ENCODE results near the gene SP2. TPM values are rescaled to one million over a fixed set of nuclear protein-coding genes. Genes with fewer than 3 reads are reported as not detected.

The SP2 gene
- total RNA-seq, 1 experiment from 2014 or later, result 22.2 TPM

DNA sequence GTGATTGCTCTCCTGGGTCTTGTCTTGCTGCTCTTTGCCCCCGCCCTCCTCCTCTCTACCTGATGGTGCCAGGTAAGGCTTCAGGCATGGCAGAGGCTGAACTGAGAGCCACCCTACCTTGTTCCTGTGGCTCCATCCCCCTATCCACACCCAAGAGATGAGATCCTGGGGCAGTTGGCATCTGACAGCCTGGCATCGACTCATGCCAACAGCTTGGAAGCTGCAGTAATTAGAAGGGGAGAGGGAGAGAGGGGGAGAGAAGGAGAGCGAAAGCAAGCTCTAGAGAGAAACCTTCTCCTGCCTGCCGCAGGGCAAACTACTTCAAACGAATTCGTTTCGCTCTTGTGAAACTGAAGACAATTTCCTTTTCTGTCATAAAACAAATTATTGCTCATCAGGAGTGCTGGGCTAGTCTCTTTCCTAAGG, 31.2 kb upstream of the SP2 start (continued):
- TF ChIP-seq TCF7L2 (IDR thresholded peaks at IDR 0.05; ENCODE audit: borderline replicate concordance, extremely low read depth, insufficient read depth, insufficient read length) (no peak), EZH2 (IDR thresholded peaks at IDR 0.05) (no peak), JUND (IDR thresholded peaks at IDR 0.05) (no peak)

DNA sequence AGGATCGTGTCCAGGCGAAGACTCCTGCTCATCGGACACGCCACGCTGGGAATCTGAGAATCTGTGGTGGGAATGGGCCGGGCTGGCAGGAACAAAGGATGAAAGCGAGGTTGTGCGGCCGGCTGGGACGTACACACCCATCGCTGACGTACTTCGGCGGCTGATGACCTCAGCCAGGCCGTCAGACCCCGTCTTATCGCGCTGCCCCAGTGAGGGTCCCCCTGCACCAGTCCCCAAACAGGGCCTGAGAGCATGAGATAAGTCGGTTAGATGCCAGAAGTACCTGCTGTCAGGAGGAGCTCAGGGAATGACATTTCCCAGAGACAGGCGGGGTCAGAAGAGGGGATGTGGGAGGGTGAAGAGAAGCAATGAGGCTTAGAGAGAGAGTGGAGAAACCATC, 29.1 kb upstream of the SP2 start:
- no peak overlapping the region for H3K9ac ChIP-seq (ENCODE audit: low read length)
- H3K4me3 ChIP-seq (replicated peaks in 1 of 2; ENCODE audit: low read depth in 1 of 2, low read length in 2 of 2), result no peak overlapping the region
- H3K27me3 ChIP-seq (ENCODE audit: insufficient read depth, low read length), result peaks cover 7% of the 10 kb centered on the region; the same call in 1 of the 2 replicates
- peaks cover 17 to 36% of the 10 kb centered on the region in 2 experiments for H3K4me1 ChIP-seq (ENCODE audit: control insufficient read depth in 1 of 2, insufficient read depth in 2 of 2, low read length in 2 of 2)
- no peaks in the 10 kb centered on the region for H3K9me3 ChIP-seq (ENCODE audit: control insufficient read depth in 1 of 2, insufficient read depth in 1 of 2, low read depth in 1 of 2, low read length in 2 of 2)
- H4K20me1 ChIP-seq (ENCODE audit: insufficient read depth), result no peaks in the 10 kb centered on the region
- ChIA-PET CTCF (no interaction called here), POLR2A (no interaction called here), RAD21 (ENCODE audit: low non-redundant PET in 1 of 2, low total read pairs in 2 of 2, uncharacterized antibody in 2 of 2, unreplicated experiment in 2 of 2) (no interaction called here)
- no peaks in the 10 kb centered on the region for H3K9me2 ChIP-seq (ENCODE audit: insufficient read depth)
- ATAC-seq (no peak), DNase-seq (ENCODE audit: low read depth, low spot score) (no peak)
- no TSS peak for BruUV-seq (replicated peaks)
- intact Hi-C loops (cut with micrococcal nuclease), result no loop called here
- H2AFZ ChIP-seq (ENCODE audit: low read depth, low read length, poor library complexity, severe bottlenecking), result no peak overlapping the region
- H3K27ac ChIP-seq (ENCODE audit: low read depth, low read length), result no peak overlapping the region
- H3K4me2 ChIP-seq (ENCODE audit: low read length), result no peak overlapping the region
- TF ChIP-seq RAD21 (IDR thresholded peaks at IDR 0.05; ENCODE audit: low read depth) (no peak), SRF (IDR thresholded peaks at IDR 0.05; ENCODE audit: low read depth) (no peak), POLR2A (IDR thresholded peaks at IDR 0.05; ENCODE audit: borderline replicate concordance, extremely low read depth, insufficient read depth, insufficient read length) (no peak), POLR2AphosphoS5 (IDR thresholded peaks at IDR 0.05; ENCODE audit: low read depth, low read length) (no peak), SP1 (IDR thresholded peaks at IDR 0.05; ENCODE audit: low read depth) (no peak)
- H3K36me3 ChIP-seq (ENCODE audit: control insufficient read depth in 1 of 2, insufficient read depth in 2 of 2, low read length in 2 of 2), result no peaks in the 10 kb centered on the region
- no peaks in the 10 kb centered on the region for H3K79me2 ChIP-seq (ENCODE audit: insufficient read depth, low read length)

DNA sequence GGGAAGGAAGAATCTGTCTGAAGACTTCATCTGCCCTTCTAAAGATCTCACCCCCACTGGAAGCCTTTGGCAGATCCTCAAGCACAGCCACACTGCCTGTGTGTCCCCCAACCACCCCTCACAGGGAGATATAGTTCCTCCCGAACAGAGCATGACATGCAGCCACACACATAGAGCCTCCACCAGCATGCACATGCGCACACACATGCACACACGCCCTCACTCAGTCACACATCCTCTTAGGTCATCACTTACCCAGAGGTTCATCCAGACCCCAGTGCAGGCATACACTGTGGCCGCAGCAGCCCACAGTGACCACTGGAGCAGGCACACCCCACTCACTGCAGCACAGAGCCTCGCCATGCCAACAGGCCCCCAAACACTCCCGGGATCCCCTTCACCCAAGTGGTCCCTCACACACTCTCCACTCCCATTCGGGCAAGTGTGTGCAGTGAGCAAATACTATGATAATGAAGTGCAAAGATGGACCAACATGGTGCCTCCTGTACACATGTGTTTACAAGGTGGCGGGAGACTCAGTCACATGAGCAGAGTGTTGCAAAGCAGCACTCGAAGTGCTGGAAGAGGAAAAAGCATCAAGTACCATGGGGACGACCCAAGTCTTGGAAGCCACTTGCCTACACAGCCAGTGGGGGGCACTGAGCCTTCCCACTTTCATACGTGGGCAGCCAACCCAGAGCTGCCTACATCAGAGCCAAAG, 28.1 kb upstream of the SP2 start:
- ATAC-seq (0 out of 2 replicates have a peak, but pooled peaks have one; percentile 20), DNase-seq (ENCODE audit: low read depth, low spot score) (no peak)
- peaks cover 7% of the 10 kb centered on the region; the same call in 1 of the 2 replicates for H3K27me3 ChIP-seq (ENCODE audit: insufficient read depth, low read length)
- no peaks in the 10 kb centered on the region for H4K20me1 ChIP-seq (ENCODE audit: insufficient read depth)
- ChIA-PET CTCF (no interaction called here), RAD21 (ENCODE audit: low non-redundant PET in 1 of 2, low total read pairs in 2 of 2, uncharacterized antibody in 2 of 2, unreplicated experiment in 2 of 2) (no interaction called here), POLR2A (interaction anchor here (1.5 kb wide), 1 partner anchor 28 kb away, joined by 4 read pairs; the partner anchor contains the start of gene SP2)
- no peak overlapping the region for H2AFZ ChIP-seq (ENCODE audit: low read depth, low read length, poor library complexity, severe bottlenecking)
- intact Hi-C loops (cut with micrococcal nuclease), result no loop called here
- H3K4me1 ChIP-seq (ENCODE audit: control insufficient read depth in 1 of 2, insufficient read depth in 2 of 2, low read length in 2 of 2), result peaks cover 11 to 26% of the 10 kb centered on the region in 2 experiments
- H3K4me2 ChIP-seq (ENCODE audit: low read length), result no peak overlapping the region
- no peaks in the 10 kb centered on the region for H3K9me3 ChIP-seq (ENCODE audit: control insufficient read depth in 1 of 2, insufficient read depth in 1 of 2, low read depth in 1 of 2, low read length in 2 of 2)
- H3K27ac ChIP-seq (ENCODE audit: low read depth, low read length), result no peak overlapping the region
- no TSS peak for BruUV-seq (replicated peaks)
- H3K79me2 ChIP-seq (ENCODE audit: insufficient read depth, low read length), result no peaks in the 10 kb centered on the region
- H3K9me2 ChIP-seq (ENCODE audit: insufficient read depth), result no peaks in the 10 kb centered on the region
- H3K36me3 ChIP-seq (ENCODE audit: control insufficient read depth in 1 of 2, insufficient read depth in 2 of 2, low read length in 2 of 2), result no peaks in the 10 kb centered on the region
- H3K9ac ChIP-seq (ENCODE audit: low read length), result no peak overlapping the region
- no peak overlapping the region for H3K4me3 ChIP-seq (replicated peaks in 1 of 2; ENCODE audit: low read depth in 1 of 2, low read length in 2 of 2)
- TF ChIP-seq RAD21 (IDR thresholded peaks at IDR 0.05; ENCODE audit: low read depth), result no peak
- no peak for TF ChIP-seq ZNF274 (IDR thresholded peaks at IDR 0.05; ENCODE audit: low read depth, low read length)
- TF ChIP-seq, protein P1, sequence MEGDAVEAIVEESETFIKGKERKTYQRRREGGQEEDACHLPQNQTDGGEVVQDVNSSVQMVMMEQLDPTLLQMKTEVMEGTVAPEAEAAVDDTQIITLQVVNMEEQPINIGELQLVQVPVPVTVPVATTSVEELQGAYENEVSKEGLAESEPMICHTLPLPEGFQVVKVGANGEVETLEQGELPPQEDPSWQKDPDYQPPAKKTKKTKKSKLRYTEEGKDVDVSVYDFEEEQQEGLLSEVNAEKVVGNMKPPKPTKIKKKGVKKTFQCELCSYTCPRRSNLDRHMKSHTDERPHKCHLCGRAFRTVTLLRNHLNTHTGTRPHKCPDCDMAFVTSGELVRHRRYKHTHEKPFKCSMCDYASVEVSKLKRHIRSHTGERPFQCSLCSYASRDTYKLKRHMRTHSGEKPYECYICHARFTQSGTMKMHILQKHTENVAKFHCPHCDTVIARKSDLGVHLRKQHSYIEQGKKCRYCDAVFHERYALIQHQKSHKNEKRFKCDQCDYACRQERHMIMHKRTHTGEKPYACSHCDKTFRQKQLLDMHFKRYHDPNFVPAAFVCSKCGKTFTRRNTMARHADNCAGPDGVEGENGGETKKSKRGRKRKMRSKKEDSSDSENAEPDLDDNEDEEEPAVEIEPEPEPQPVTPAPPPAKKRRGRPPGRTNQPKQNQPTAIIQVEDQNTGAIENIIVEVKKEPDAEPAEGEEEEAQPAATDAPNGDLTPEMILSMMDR (IDR thresholded peaks at IDR 0.05 in 2 of 3, conservative IDR thresholded peaks at IDR 0.05 in 1 of 3; ENCODE audit: borderline replicate concordance in 1 of 3, insufficient read depth in 1 of 3, low read depth in 2 of 3, low read length in 2 of 3), result no peak
- TF ChIP-seq, protein P2, sequence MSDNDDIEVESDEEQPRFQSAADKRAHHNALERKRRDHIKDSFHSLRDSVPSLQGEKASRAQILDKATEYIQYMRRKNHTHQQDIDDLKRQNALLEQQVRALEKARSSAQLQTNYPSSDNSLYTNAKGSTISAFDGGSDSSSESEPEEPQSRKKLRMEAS (IDR thresholded peaks at IDR 0.05), result no peak
- TF ChIP-seq SIN3A (IDR thresholded peaks at IDR 0.05; ENCODE audit: low read depth), result no peak
- no peak for TF ChIP-seq POLR2A (IDR thresholded peaks at IDR 0.05; ENCODE audit: borderline replicate concordance, extremely low read depth, insufficient read depth, insufficient read length)
